ENCODE results near the gene SMG6. TPM values are rescaled to one million over a fixed set of nuclear protein-coding genes. Genes with fewer than 3 reads are reported as not detected.

SMG6 gene
- total RNA-seq, 4 donors from 2014 or later = 17.9 to 24.0 (median 20.1) TPM

DNA sequence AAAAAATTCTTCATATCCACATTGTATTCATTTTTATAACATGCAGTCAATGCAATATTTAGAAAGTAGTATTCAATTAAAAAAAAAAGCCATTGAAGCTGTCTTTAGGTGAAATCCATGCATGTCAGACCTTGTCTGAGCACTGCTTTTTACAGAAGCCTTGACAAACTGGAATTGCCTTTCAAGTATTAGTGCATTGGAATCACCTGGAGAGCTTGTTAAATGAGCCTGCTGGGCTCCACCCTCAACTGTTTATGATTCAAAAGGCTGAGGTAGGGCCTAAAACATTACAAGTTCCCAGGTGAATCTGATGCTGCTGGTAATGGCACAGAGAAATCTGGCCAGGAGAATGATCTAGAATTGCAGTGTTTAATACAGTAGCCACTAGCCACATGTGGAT lies 162.9 kb downstream of the SMG6 start:
- TF ChIP-seq POLR2A (IDR thresholded peaks at IDR 0.05) = no peak
- TF ChIP-seq, protein P1, sequence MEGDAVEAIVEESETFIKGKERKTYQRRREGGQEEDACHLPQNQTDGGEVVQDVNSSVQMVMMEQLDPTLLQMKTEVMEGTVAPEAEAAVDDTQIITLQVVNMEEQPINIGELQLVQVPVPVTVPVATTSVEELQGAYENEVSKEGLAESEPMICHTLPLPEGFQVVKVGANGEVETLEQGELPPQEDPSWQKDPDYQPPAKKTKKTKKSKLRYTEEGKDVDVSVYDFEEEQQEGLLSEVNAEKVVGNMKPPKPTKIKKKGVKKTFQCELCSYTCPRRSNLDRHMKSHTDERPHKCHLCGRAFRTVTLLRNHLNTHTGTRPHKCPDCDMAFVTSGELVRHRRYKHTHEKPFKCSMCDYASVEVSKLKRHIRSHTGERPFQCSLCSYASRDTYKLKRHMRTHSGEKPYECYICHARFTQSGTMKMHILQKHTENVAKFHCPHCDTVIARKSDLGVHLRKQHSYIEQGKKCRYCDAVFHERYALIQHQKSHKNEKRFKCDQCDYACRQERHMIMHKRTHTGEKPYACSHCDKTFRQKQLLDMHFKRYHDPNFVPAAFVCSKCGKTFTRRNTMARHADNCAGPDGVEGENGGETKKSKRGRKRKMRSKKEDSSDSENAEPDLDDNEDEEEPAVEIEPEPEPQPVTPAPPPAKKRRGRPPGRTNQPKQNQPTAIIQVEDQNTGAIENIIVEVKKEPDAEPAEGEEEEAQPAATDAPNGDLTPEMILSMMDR (IDR thresholded peaks at IDR 0.05) = no peak
- peak overlapping the region in 3 of 4 donors; percentile 65 to 86 (median 84) for H3K27ac ChIP-seq

DNA sequence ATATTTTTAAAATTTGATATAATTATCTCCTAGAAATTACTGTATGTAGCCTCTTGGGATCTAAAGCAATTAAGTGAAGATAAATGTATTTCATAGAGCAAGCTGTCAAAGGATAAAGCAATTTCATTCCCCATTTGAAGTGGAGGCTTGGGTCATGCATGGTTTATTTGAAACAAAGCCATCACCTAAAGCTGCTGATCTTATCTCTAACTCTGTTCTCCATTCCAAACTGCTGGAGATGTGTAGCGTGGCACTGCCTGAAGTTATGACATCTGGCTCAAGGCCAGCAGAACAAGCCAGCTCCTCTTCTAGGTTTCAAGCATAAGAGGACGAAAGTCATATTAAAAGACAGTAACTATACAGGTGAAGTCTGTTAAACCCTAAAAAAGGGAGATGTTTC lies 164.8 kb downstream of the SMG6 start:
- Histone ChIP-seq H3K4me1 (peaks cover 33 to 59% (median 36%) of the 10 kb centered on the region in 3 donors), H3K4me3 (no peak overlapping the region), H3K27me3 (no peaks in the 10 kb centered on the region), H3K9me3 (no peaks in the 10 kb centered on the region), H3K36me3 (no peaks in the 10 kb centered on the region), H3K27ac (peak overlapping the region; percentile 55 to 86 (median 74))
- intact Hi-C loops (cut with DNase I) = no loop called here
- TF ChIP-seq, protein P1 (IDR thresholded peaks at IDR 0.05) = no peak
- TF ChIP-seq POLR2A (IDR thresholded peaks at IDR 0.05) = no peak
- 16 to 25% methylated on average over 2 of the region's 2 CpGs for WGBS, 2 donors
- no peak for DNase-seq

More for the DNA sequence above, 162.9 kb downstream of the SMG6 start:
- no peaks in the 10 kb centered on the region for H3K9me3 ChIP-seq
- DNase-seq = no peak
- no peak overlapping the region for H3K4me3 ChIP-seq
- H3K27me3 ChIP-seq = no peaks in the 10 kb centered on the region
- H3K4me1 ChIP-seq = peaks cover 33 to 75% (median 36%) of the 10 kb centered on the region in 3 donors
- intact Hi-C loops (cut with DNase I) = no loop called here
- no peaks in the 10 kb centered on the region for H3K36me3 ChIP-seq

DNA sequence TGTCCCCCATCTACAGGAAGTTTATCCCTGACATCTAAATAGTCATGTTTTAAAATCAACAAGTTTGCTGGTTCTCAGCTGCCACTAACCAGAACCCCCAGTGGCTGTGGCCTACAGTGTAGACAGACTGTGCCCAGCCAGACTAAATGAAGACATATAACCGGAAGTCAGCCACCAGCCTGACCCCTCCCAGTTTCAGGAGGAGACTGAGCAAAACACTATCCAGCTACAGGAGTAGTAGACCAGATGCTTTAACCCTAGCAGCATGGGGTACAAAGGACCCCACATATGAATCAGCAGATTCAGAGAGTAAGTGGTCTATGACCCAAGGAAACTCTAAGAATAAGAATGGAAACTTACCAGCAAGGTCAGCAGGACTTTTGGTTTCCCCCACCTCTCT lies 165.3 kb downstream of the SMG6 start:
- TF ChIP-seq POLR2A (IDR thresholded peaks at IDR 0.05) = no peak
- TF ChIP-seq, protein P1 (IDR thresholded peaks at IDR 0.05) = no peak
- Histone ChIP-seq H3K4me1 (peaks cover 33 to 59% (median 36%) of the 10 kb centered on the region in 3 donors), H3K36me3 (peaks cover 0 to under 1% (median 0%) of the 10 kb centered on the region in 3 donors), H3K27me3 (no peaks in the 10 kb centered on the region), H3K9me3 (no peaks in the 10 kb centered on the region), H3K4me3 (no peak overlapping the region), H3K27ac (peak overlapping the region; percentile 55 to 86 (median 74))
- no peak for DNase-seq
- intact Hi-C loops (cut with DNase I) = no loop called here
- 13 to 50% methylated on average over 1 of the region's 1 CpG for WGBS, 2 donors

DNA sequence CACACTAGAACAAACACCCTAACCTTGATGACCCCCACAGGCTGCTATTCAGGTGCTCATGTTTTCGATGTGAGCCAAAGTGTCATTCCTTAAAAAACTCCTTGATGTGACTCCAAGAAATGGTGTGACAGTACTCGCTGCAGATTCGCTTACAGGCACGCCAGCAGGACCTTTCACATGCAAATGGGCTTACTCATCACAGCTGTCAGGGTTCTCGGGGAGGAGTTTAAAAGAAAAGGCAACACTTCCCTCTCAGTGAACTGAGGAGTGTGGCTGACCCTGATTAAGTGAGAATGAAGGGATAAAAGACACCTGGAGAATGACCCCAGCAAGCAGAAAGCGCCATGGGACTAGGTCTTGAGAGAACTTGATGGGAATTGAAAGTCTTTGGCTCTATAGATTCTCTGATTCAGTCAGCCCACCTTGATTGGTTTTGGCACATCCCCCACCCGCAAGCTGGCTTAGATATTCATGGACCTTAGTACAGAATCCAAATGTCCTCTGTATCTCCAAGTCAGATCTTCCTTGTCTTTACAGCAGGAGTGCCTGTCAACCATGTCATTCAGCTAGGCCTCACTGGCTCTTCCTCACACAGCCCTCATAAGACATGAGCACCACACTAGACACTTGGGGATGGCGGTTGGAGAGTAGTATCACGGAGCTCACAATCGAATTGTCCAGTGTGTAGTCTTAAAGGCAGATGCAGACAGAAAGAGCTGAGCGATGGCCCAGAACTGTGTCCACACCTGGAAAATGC lies 166.1 kb downstream of the SMG6 start:
- TF ChIP-seq POLR2A (IDR thresholded peaks at IDR 0.05) = no peak
- TF ChIP-seq, protein P1 (IDR thresholded peaks at IDR 0.05) = no peak
- Histone ChIP-seq H3K27ac (peak overlapping the region; percentile 65 to 86 (median 78)), H3K27me3 (no peaks in the 10 kb centered on the region), H3K9me3 (no peaks in the 10 kb centered on the region), H3K36me3 (peaks cover 0 to 9% (median 0%) of the 10 kb centered on the region in 3 donors), H3K4me1 (peaks cover 33 to 59% (median 36%) of the 10 kb centered on the region in 3 donors), H3K4me3 (no peak overlapping the region)
- intact Hi-C loops (cut with DNase I) = no loop called here
- DNase-seq = no peak
- WGBS, 2 donors = 44 to 52% methylated on average over 11 of the region's 11 CpGs

DNA sequence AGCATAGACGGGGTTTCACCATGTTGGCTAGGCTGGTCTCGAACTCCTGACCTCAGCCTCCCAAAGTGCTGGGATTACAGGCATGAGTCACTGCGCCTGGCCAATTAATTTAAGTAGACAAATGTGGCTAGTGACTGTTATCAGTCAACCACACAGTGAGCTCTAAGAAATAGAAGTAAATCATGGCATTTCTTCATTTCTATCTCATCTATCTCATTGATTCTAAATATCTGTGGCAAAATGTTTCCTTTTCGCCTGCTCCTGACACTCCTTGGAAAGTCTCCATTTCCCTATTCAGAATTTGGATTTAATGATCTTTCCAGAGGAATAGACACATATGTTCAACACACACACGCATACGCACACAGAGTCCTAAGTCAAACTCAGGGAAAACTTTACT lies 167.3 kb downstream of the SMG6 start:
- no peak for TF ChIP-seq POLR2A (IDR thresholded peaks at IDR 0.05)
- TF ChIP-seq, protein P1 (IDR thresholded peaks at IDR 0.05) = no peak
- Histone ChIP-seq H3K4me1 (peaks cover 30 to 53% (median 36%) of the 10 kb centered on the region in 3 donors), H3K27me3 (no peaks in the 10 kb centered on the region), H3K4me3 (no peak overlapping the region), H3K27ac (peak overlapping the region in 2 of 4 donors; percentile 84 to 86), H3K9me3 (no peaks in the 10 kb centered on the region), H3K36me3 (peaks cover 0 to 14% (median 0%) of the 10 kb centered on the region in 3 donors)
- intact Hi-C loops (cut with DNase I) = no loop called here
- 88 to 91% methylated on average over 5 of the region's 6 CpGs for WGBS, 2 donors
- no peak for DNase-seq

Data from esophagus squamous epithelium (tissue), 5 donors.